A549 treated with RU486 at 1 μM for 4 hours (cell line): ENCODE data around the gene ZNF814. TPM values are rescaled to one million over a fixed set of nuclear protein-coding genes. Genes with fewer than 3 reads are reported as not detected.

Experiments used
- total RNA-seq: library from RNA; stranded (reverse); fragments of 200-300 nt; extraction: Qiagen RNA extraction; gene quantifications from 5 replicates; pipeline ENCODE4 v1.2.3, GENCODE V29; 2022; ENCODE audit warnings: low read depth

The ZNF814 gene
- total RNA-seq = 1.8 to 2.6 TPM (median 2.5 TPM) in 5 replicates

DNA sequence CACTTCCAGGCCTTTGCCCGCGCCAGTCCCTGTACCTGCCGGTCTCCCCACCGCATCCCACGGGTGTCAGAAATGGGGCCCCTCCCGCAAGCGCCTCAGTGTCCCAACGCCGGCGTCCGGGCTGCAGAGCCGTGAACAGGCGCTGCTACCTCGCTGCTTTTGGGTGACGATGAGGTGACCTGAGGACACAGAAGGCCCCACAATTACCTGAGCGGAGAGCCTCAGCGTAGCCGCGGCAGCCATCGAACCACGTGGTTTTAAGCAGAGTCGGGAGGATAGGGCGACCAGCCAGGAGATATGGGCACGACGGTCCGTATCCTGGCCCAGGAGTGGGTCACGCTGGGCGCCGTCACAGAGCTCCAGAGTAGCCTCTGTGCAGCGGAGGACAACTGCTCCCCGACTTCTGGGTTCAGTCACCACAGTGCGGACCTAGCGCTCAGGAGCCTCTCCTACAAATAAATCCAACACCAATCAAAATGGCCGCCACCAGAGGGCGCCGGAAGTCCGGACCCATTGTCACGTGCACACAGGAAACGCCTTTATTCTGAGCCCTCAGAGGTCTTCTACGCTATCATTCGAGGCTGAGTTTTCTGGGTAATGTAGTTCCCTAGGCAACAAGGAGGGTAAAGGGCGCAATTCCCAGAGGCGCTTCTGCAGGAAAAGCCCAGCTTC is at the start of gene ZNF814:
TSS of gene ZNF814 (minus strand) at position 478 of the 672 bp plus-strand sequence. CDS start at position 243, 235 bp downstream.

DNA sequence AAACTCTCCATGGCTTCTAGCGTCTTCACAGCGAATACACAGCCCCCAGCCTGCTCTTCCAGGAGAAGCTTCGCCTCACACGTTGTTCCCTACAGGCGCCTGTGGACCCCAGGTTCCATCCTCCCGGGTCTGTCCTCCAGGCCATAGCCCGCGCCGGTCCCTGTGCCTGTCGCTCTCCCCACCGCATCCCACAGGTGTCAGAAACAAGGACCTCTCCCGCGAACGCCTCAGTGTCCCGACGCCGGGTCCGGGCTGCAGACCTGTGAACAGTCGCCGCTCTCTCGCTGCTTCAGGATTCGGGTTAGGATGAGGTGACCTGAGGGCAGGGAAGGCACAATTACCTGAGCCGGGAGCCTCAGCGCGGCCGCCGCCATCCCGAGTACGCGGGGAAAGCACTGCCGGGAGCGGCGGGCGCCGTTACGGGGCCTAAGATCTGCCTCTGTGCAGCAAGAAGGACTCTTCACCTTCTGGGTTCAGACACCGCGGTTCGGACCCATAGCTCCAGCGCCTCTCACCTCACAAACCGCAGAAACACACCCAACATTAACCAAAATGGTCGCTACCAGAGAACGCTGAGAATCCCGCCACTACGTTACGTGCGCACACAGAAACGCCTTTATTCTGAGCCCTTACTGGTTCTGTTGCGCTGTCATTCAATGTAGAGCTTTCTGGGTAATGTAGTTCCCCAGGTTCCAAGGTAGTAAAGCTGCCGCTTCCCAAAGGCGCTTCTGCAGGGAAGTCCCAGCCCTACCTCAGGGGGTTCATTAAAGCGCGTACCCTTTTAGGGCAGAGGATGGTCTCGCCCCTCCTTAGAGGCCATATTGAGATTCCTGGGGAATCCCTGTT is 46.2 kb upstream of the ZNF814 start, which contains the start of gene ZNF418:
TSS of gene ZNF418 (minus strand) at position 583 of the 846 bp plus-strand sequence. CDS start 1,580 bp downstream, outside the sequence.

GRCh38 chr19:57916168-57916995 is 27.5 kb upstream of the ZNF814 start, which contains the start of gene ZNF417:
Gene ZNF417, minus strand, starts transcription at chr19:57916592. Its CDS starts 181 bp downstream, at chr19:57916411.

GRCh38 chr19:57849666-57850473 is 39.0 kb downstream of the ZNF814 start, which contains the start of gene ZNF587:
Gene ZNF587, plus strand, starts transcription at chr19:57849859. Its CDS starts 180 bp downstream, at chr19:57850039.

GRCh38 chr19:57830071-57830602 is 58.7 kb downstream of the ZNF814 start, which contains the start of gene ZNF587B:
Gene ZNF587B, plus strand, starts transcription at chr19:57830299. Its CDS starts 230 bp downstream, at chr19:57830529.

DNA sequence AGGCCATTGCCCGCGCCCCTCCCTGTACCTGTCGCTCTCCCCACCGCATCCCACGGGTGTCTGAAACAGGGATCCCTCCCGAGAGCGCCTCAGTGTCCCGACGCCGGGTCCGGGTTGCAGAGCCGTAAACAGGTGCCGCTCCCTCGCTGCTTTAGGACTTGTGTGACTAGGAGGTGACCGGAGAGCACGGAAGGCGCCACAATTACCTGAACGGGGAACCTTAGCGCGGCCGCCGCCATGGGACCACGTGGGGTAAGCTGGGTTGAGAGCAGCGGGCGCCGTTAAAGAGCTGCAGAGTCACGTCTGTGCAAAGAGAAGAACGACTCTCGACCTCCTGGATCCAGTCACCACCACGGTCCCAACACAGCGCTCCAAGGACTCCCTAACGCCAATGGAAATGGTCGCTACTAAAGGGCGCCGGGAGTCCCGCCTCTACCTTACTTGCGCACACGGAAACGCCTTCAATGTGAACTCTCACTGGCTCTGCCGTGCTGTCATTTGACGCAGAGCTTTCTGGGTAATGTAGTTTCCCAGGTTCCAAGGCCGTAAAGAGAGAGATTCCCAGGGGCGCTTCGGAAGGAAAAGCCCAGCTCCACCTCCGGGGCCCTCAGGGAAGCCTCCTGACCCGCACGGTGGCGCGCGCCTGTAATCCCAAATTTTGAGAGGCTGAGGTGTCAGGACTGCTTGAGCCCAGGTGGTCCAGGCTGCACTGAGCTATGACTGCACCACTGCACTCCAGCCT is 74.2 kb downstream of the ZNF814 start, which contains the start of gene ZNF552:
TSS of gene ZNF552 (minus strand) at position 409 of the 742 bp plus-strand sequence. CDS start at position 239, 170 bp downstream.

Other genes starting within 250 kb of the ZNF814 start
- gene ZSCAN4, start 220.1 kb downstream of the ZNF814 start, total RNA-seq = not detected in 5 replicates
- 5.4 to 6.2 TPM (median 6.0 TPM) in 5 replicates for gene ZNF551, start 207.1 kb downstream of the ZNF814 start, total RNA-seq
- gene ZNF154, start 179.8 kb downstream of the ZNF814 start, total RNA-seq = not detected in 5 replicates
- 0.73 to 1.0 TPM (median 0.80 TPM) in 5 replicates for gene ZNF671, start 161.4 kb downstream of the ZNF814 start, total RNA-seq
- gene ZNF776, start 142.2 kb downstream of the ZNF814 start, total RNA-seq = 4.3 to 6.2 TPM (median 5.1 TPM) in 5 replicates
- gene ZNF586, start 119.4 kb downstream of the ZNF814 start, total RNA-seq = 5.6 to 7.8 TPM (median 6.4 TPM) in 5 replicates
- 4.5 to 6.3 TPM (median 5.4 TPM) in 5 replicates for gene ZNF552, start 74.1 kb downstream of the ZNF814 start, total RNA-seq
- 7.5 to 11.4 TPM (median 8.0 TPM) in 5 replicates for gene ZNF587B, start 58.7 kb downstream of the ZNF814 start, total RNA-seq
- 4.8 to 7.8 TPM (median 6.4 TPM) in 5 replicates for gene ZNF587, start 39.2 kb downstream of the ZNF814 start, total RNA-seq
- 2.5 to 4.8 TPM (median 4.1 TPM) in 5 replicates for gene ZNF417, start 27.6 kb upstream of the ZNF814 start, total RNA-seq
- gene ZNF418, start 46.4 kb upstream of the ZNF814 start, total RNA-seq = 0.74 to 1.7 TPM (median 0.82 TPM) in 5 replicates
- 1.2 to 1.8 TPM (median 1.3 TPM) in 5 replicates for gene ZNF256, start 58.7 kb upstream of the ZNF814 start, total RNA-seq
- gene C19orf18, start 85.5 kb upstream of the ZNF814 start, total RNA-seq = 0.15 TPM in 1 of 5 replicates, not detected in the others
- gene ZNF606, start 113.8 kb upstream of the ZNF814 start, total RNA-seq = 1.3 to 3.0 TPM (median 2.7 TPM) in 5 replicates
- not detected in 5 replicates for gene ZSCAN1, start 145.0 kb upstream of the ZNF814 start, total RNA-seq
- gene ZNF135, start 170.2 kb upstream of the ZNF814 start, total RNA-seq = not detected in 5 replicates
- gene ZSCAN18, start 209.2 kb upstream of the ZNF814 start, total RNA-seq = 2.2 to 2.8 TPM (median 2.3 TPM) in 5 replicates